Testis (tissue), 2 donors: Measurements from ENCODE around the gene PITPNC1.

Experiments
- CTCF ChIP-seq, 3 experiments: fragments of 450-650 bp in 2 of 3; fragments of 200-600 bp in 1 of 3; sonication (generic) in 1 of 3; IDR thresholded peaks; one replicate each; pipeline ENCODE4 v1.5.1; 2016 to 2019; ENCODE audit warnings: antibody characterized with exemption in 3 of 3, mild to moderate bottlenecking in 2 of 3, moderate library complexity in 1 of 3
- POLR2A ChIP-seq: fragments of 450-650 bp; IDR thresholded peaks from one replicate; pipeline ENCODE4 v1.6.1; 2017; ENCODE audit warnings: antibody characterized with exemption, mild to moderate bottlenecking, moderate library complexity

GRCh38 chr17:67385122-67385988 lies 8.3 kb downstream of the PITPNC1 start:
- TF ChIP-seq CTCF (IDR thresholded peaks at IDR 0.05): no peak
- TF ChIP-seq POLR2A: no peak
